Measurements from ENCODE around the gene OSR1. TPM values are rescaled to one million over a fixed set of nuclear protein-coding genes. Genes with fewer than 3 reads are reported as not detected.

OSR1 gene
- total RNA-seq, 2 experiments from 2014 or later, result not detected

DNA sequence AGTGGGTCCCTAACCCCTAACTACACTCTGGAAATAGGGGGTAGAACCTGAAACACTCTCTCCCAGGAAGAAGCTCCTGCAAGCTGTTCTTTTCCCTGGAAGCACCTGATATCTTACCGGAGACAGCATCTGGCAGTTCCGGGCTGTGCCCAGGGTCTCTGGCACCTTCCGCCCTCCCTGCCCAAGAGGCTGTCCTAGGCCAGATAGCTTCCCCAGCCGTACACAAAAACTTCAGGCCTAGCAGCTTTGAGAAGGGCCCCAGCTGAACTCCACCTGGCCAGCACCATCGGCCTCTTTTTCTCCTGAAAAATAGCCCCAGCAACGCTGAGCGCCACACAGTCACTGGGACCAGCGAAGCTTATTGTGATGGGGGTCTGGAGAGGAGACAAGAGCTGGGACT lies 9.7 kb downstream of the OSR1 start:
- intact Hi-C loops (cut with micrococcal nuclease; ENCODE audit: unreplicated experiment), result loop anchor here (2.0 to 10.0 kb wide), 2 partner anchors 454 to 788 kb away; partner anchors contain the start of gene RDH14
- no peak overlapping the region for H3K27ac ChIP-seq (ENCODE audit: low read depth, low read length, poor library complexity, severe bottlenecking)
- BruUV-seq (replicated peaks), result no TSS peak
- no peaks in the 10 kb centered on the region for H4K20me1 ChIP-seq (ENCODE audit: insufficient read depth, low read length)
- no peak for TF ChIP-seq EZH2phosphoT487 (IDR thresholded peaks at IDR 0.05; ENCODE audit: borderline replicate concordance, low read depth, low read length)
- TF ChIP-seq, protein P1, sequence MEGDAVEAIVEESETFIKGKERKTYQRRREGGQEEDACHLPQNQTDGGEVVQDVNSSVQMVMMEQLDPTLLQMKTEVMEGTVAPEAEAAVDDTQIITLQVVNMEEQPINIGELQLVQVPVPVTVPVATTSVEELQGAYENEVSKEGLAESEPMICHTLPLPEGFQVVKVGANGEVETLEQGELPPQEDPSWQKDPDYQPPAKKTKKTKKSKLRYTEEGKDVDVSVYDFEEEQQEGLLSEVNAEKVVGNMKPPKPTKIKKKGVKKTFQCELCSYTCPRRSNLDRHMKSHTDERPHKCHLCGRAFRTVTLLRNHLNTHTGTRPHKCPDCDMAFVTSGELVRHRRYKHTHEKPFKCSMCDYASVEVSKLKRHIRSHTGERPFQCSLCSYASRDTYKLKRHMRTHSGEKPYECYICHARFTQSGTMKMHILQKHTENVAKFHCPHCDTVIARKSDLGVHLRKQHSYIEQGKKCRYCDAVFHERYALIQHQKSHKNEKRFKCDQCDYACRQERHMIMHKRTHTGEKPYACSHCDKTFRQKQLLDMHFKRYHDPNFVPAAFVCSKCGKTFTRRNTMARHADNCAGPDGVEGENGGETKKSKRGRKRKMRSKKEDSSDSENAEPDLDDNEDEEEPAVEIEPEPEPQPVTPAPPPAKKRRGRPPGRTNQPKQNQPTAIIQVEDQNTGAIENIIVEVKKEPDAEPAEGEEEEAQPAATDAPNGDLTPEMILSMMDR (conservative IDR thresholded peaks at IDR 0.05; ENCODE audit: low read length), result no peak
- no peak overlapping the region for H3K4me2 ChIP-seq (ENCODE audit: low read length)
- POLR2A ChIA-PET, result no interaction called here
- peak overlapping the region; percentile 87; the same call in 1 of the 2 replicates for H2AFZ ChIP-seq (ENCODE audit: low read length)
- CTCF ChIA-PET (ENCODE audit: unreplicated experiment), result interaction anchor here (0.6 kb wide), 1 partner anchor 493 kb away, joined by 3 read pairs; no protein-coding TSS in a partner anchor
- peak overlapping the region; percentile 96 for H3K4me3 ChIP-seq (ENCODE audit: low read depth, low read length, poor library complexity, severe bottlenecking)
- H3K4me1 ChIP-seq (ENCODE audit: insufficient read depth, low read length, poor library complexity, severe bottlenecking), result peaks cover 5% of the 10 kb centered on the region
- H3K9me2 ChIP-seq (ENCODE audit: insufficient read depth, low read length), result no peaks in the 10 kb centered on the region
- H3K9me3 ChIP-seq (ENCODE audit: low read length), result no peaks in the 10 kb centered on the region
- no peaks in the 10 kb centered on the region for H3K36me3 ChIP-seq (ENCODE audit: insufficient read depth, low read length)
- no peak for DNase-seq (ENCODE audit: low spot score)
- H3K79me2 ChIP-seq (ENCODE audit: insufficient read depth, low read depth, low read length), result peaks cover 5% of the 10 kb centered on the region; the same call in 1 of the 2 replicates

DNA sequence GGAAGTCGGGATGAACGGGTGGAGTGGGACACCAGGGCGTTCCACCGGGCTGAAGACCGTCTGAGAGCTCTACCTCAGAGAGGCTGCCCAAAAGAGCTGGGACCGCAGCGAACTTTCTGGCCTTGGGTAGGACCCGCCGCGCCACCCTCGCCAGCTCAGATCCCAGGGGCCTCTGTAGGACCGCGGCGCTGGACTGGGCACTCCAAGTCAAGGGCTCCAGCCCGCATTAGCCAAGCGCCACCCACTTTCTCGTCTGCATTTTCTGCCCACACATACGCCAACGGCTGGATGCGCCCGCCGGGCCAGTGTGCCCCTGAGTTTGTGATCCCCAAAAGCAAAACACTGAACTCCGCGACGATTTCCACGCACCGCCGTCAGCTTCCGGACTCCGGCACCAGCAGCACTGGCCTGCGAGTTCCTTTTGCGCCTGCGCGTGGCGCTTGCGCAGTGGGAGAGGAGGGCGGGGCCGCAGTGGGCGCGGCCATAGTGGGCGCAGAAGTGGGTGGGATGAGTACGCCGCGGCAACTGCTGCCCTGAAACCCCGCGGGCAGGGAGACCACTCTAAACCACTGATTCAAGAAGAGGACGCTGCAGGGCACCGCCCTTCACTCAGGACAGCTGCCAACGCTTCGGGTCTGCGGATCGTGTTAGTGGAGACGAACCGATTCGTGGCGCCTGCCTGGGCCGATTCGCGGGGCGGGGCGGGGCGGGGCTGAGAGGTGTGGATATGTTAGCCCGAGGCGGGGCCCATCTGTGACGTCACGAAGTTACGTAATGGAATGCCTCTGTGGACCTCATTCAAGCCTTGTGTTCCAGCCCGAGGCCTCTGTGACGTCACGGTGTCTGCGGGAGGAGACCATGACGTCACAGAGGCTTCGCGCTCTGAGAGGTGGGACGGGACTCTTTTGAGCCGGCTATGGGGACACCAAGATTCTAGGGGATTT lies 10.5 kb downstream of the OSR1 start:
- Histone ChIP-seq H3K79me2 (ENCODE audit: insufficient read depth, low read depth, low read length) (peaks cover 5% of the 10 kb centered on the region; the same call in 1 of the 2 replicates), H3K4me1 (ENCODE audit: insufficient read depth, low read length, poor library complexity, severe bottlenecking) (peaks cover 5% of the 10 kb centered on the region), H3K9me2 (ENCODE audit: insufficient read depth, low read length) (no peaks in the 10 kb centered on the region), H4K20me1 (ENCODE audit: insufficient read depth, low read length) (no peaks in the 10 kb centered on the region), H3K4me3 (ENCODE audit: low read depth, low read length, poor library complexity, severe bottlenecking) (peak overlapping the region; percentile 96), H3K27ac (ENCODE audit: low read depth, low read length, poor library complexity, severe bottlenecking) (peak overlapping the region; percentile 48), H3K4me2 (ENCODE audit: low read length) (peak overlapping the region; percentile 78), H3K9me3 (ENCODE audit: low read length) (no peaks in the 10 kb centered on the region), H3K36me3 (ENCODE audit: insufficient read depth, low read length) (no peaks in the 10 kb centered on the region), H2AFZ (ENCODE audit: low read length) (peak overlapping the region; percentile 87)
- TF ChIP-seq, protein P1 (conservative IDR thresholded peaks at IDR 0.05; ENCODE audit: low read length), result no peak
- TF ChIP-seq EZH2phosphoT487 (IDR thresholded peaks at IDR 0.05; ENCODE audit: borderline replicate concordance, low read depth, low read length), result no peak
- ChIA-PET CTCF (ENCODE audit: unreplicated experiment) (interaction anchor here (0.6 kb wide), 2 partner anchors 30 to 493 kb away, joined by 3 to 4 read pairs; no protein-coding TSS in a partner anchor), POLR2A (interaction anchor here (0.7 to 1.5 kb wide), 5 partner anchors 18 to 1256 kb away, joined by 3 to 4 read pairs (median 4); partner anchors contain the start of gene RDH14)
- intact Hi-C loops (cut with micrococcal nuclease; ENCODE audit: unreplicated experiment), result loop anchor here (2.0 to 10.0 kb wide), 2 partner anchors 453 to 787 kb away; partner anchors contain the start of gene RDH14
- DNase-seq (ENCODE audit: low spot score), result peak; percentile 93
- TSS peak; percentile 86 for BruUV-seq (replicated peaks)
